ENCODE results near the gene KRTAP9-6. TPM values are rescaled to one million over a fixed set of nuclear protein-coding genes. Genes with fewer than 3 reads are reported as not detected.

The KRTAP9-6 gene
- total and polyA plus RNA-seq, 2 donors (not counting 3 experiments of a cell fraction or from before 2014, with no cell fraction given): not detected

GRCh38 chr17:41308918-41309359, 43.8 kb downstream of the KRTAP9-6 start, which contains the start of gene KRTAP16-1:
TSS of gene KRTAP16-1 (minus strand) at chr17:41309309. CDS start at chr17:41309253, 56 bp downstream.
- no peak within 1 kb of the TSS for H3K9ac ChIP-seq (replicated peaks; ENCODE audit: extremely low read depth, insufficient read depth, low read length)
- H3K79me2 ChIP-seq (ENCODE audit: control insufficient read depth, insufficient read depth, low read length): no peaks in the 10 kb centered on the region
- BruUV-seq (replicated peaks): no TSS peak
- H4K20me1 ChIP-seq (replicated peaks; ENCODE audit: control insufficient read depth, extremely low read depth, insufficient read depth, low read length): no peaks in the 10 kb centered on the region
- no peak for TF ChIP-seq JUN (IDR thresholded peaks at IDR 0.05; ENCODE audit: borderline replicate concordance, insufficient read depth, insufficient read length, low read depth)
- no peak for TF ChIP-seq POLR2A (IDR thresholded peaks at IDR 0.05; ENCODE audit: low read depth, low read length)
- no peak for TF ChIP-seq MYC (IDR thresholded peaks at IDR 0.05; ENCODE audit: low read depth, low read length)
- no peak for TF ChIP-seq CTCF (IDR thresholded peaks at IDR 0.05; ENCODE audit: extremely low read depth in 1 of 2, insufficient read depth in 1 of 2, low read depth in 1 of 2, low read length in 2 of 2)
- TF ChIP-seq EZH2 (IDR thresholded peaks at IDR 0.05; ENCODE audit: borderline replicate concordance, low read depth, low read length, severe bottlenecking): no peak
- TF ChIP-seq GATA2 (IDR thresholded peaks at IDR 0.05; ENCODE audit: insufficient read depth, insufficient read length, low read depth, low read length): no peak
- TF ChIP-seq FOS (IDR thresholded peaks at IDR 0.05; ENCODE audit: borderline replicate concordance, insufficient read depth, low read length): no peak
- TF ChIP-seq, protein P1, sequence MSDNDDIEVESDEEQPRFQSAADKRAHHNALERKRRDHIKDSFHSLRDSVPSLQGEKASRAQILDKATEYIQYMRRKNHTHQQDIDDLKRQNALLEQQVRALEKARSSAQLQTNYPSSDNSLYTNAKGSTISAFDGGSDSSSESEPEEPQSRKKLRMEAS (IDR thresholded peaks at IDR 0.05; ENCODE audit: insufficient read depth, insufficient read length): no peak
- no peak for TF ChIP-seq POLR2AphosphoS5 (IDR thresholded peaks at IDR 0.05; ENCODE audit: insufficient read depth, low read depth, low read length)
- no peaks in the 10 kb centered on the region for H3K9me1 ChIP-seq (replicated peaks; ENCODE audit: control insufficient read depth, extremely low read depth, insufficient read depth, low read length)
- no peak within 1 kb of the TSS for H3K4me2 ChIP-seq (ENCODE audit: insufficient read depth, low read length)
- no peak within 1 kb of the TSS for H3K27ac ChIP-seq (ENCODE audit: insufficient read depth, low read depth, low read length)
- no peak within 1 kb of the TSS for H2AFZ ChIP-seq (ENCODE audit: low read depth, low read length)
- no peaks in the 10 kb centered on the region for H3K9me3 ChIP-seq (replicated peaks; ENCODE audit: control insufficient read depth, insufficient read depth, low read length)
- H3K4me1 ChIP-seq (ENCODE audit: control insufficient read depth, extremely low read depth, insufficient read depth, low read length): no peaks in the 10 kb centered on the region
- dilution Hi-C loops (cut with MboI; ENCODE audit: extremely low pct_ligation_motif_present, low sequenced_read_pairs) (no loop called here), intact Hi-C loops (cut with micrococcal nuclease) (no loop called here)
- no peaks in the 10 kb centered on the region for H3K36me3 ChIP-seq (ENCODE audit: control insufficient read depth in 2 of 2, extremely low read depth in 1 of 2, insufficient read depth in 2 of 2, low read length in 2 of 2)
- no peaks in the 10 kb centered on the region for H3K27me3 ChIP-seq (ENCODE audit: control insufficient read depth in 2 of 2, insufficient read depth in 2 of 2, low read length in 2 of 2)
- DNase-seq (ENCODE audit: low read depth, low spot score): no peak
- no peak within 1 kb of the TSS for H3K4me3 ChIP-seq (replicated peaks in 1 of 3; ENCODE audit: insufficient read depth in 1 of 3, low read depth in 1 of 3, low read length in 3 of 3)
- ChIA-PET POLR2A (no interaction called here), CTCF (no interaction called here)
- no peak for FAIRE-seq

Measured in endothelial cell of umbilical vein (primary cell).